Measurements from ENCODE around the gene TACC2. TPM values are rescaled to one million over a fixed set of nuclear protein-coding genes. Genes with fewer than 3 reads are reported as not detected.

Gene TACC2
- polyA plus RNA-seq, 5 donors = 15.5 to 32.4 (median 24.3) TPM

DNA sequence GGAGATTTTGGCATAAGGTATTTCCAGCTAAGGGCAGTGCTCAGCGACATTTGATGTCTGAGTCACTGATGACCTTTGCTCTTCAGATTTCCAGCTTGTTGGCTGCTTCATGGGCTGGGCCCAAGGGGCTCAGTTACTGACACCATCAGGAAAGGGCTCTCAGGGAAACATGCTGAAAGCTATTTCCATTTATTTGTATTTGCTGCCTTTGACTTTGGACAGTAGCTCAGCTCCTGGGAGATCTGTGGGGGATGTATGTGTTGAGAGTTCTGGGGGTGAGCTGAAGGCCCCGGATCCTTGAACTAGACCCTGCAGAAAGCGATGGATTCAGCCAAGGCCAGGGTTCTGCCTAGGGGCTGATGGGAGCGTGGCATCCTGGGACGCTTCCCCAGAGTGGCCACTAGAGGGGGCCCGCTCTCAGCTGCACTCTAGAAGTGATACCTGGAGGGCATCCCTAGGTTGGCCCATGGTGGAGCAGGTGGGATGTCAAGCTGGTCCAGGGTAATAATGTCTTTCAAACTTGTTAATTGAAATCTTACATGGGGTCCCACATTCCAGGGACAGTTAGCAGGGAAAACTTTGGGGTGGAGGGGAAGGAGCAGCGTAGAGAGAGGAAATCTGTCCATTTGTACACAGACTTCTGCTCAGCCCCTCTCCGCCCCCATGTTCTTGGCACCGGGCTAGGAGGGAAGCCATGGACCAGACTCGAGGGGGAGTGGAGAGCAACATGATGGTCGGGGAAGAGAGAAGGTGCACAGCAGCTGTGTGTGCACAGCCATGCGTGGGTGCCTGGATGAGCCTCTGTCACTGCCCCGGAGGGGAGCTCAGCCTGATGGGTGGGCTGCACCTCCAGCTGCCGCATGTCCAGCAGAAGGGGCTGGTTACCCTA lies 279.1 kb downstream of the TACC2 start:
- DNase-seq = no peak

GRCh38 chr10:122269059-122269687 lies 280.2 kb downstream of the TACC2 start:
- no peak for DNase-seq

- DNase-seq = no peak
Measured at GRCh38 chr10:122271076-122271475, 282.1 kb downstream of the TACC2 start, which contains the start of gene BTBD16. Gene BTBD16, plus strand, starts transcription at chr10:122271296. Its CDS starts 3,786 bp downstream, at chr10:122275082.

GRCh38 chr10:122273966-122274545 lies 285.1 kb downstream of the TACC2 start:
- no peak for DNase-seq

GRCh38 chr10:122276611-122277208 lies 287.7 kb downstream of the TACC2 start:
- no peak for DNase-seq

DNA sequence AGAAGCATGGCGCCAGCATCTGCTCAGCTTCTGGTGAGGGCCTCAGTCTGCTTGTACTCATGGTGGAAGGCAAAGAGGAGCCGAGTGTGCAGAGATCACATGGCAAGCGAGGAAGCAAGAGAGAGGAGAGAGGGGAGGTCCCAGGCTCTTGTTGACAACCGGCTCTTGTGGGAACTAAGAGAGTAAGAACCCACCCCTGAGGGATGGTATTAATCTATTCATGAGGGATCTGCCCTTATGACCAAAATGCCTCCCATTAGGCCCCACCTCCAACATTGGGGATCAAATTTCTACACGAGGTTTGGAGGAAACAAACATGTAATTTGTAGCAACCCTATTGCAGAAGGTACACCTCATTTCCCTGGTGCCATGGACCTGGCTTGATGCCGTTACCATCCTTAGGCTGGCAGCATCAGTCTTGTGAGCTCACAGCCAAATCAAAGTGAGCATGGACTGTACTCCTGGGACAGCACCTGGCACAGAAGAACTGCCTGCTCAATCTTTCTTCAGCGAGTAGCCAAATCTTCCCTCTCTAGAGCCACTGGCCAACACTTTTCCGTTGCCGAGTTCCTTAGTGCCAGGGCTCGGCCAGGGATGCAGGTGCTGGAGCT lies 288.7 kb downstream of the TACC2 start:
- DNase-seq = no peak

GRCh38 chr10:122279725-122280141 lies 290.8 kb downstream of the TACC2 start:
- DNase-seq = no peak

- DNase-seq = no peak
Measured at GRCh38 chr10:122280156-122280555, 291.2 kb downstream of the TACC2 start.

- DNase-seq = no peak
Measured at GRCh38 chr10:122281018-122281626, 292.2 kb downstream of the TACC2 start.

DNA sequence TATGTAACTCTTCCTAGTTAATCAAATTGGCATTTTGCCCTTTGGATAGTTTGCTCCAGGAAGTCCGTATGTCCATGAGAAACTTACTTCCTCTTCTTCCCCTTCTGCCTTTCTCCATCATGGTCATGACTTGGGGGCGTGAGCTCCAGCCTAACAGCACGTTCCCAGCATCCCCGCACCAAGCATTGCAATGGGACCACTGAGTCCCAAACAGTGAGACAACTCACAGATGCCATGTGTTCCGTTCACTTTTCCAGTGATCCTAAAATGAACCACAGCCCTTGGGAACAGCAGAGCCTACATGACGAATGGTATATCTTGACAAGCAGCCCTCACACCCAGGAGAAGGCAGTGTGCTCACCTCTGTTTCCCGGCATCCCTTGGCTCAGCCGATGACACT lies 292.8 kb downstream of the TACC2 start:
- DNase-seq = no peak

GRCh38 chr10:122282253-122282671 lies 293.3 kb downstream of the TACC2 start:
- no peak for DNase-seq

DNA sequence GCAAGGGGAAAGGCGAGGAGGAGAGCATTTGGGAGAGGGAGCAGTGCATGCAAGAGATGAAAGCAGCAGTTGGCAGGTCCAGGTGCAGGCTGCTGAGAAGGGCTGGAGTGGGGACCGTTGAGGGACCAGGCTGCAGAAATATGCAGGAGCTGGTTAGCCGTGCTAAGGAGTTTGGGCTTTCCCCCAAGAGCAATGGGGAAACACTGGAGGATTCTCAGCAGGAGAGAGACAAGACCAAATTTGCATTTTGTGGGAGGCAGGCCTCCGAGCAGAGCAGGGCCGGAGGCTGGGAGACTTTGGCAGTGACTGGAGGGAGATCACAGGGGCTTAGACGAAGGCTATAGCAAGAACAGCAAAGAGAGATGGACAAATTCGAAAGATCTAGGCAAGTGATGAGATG lies 293.9 kb downstream of the TACC2 start:
- DNase-seq = no peak

DNA sequence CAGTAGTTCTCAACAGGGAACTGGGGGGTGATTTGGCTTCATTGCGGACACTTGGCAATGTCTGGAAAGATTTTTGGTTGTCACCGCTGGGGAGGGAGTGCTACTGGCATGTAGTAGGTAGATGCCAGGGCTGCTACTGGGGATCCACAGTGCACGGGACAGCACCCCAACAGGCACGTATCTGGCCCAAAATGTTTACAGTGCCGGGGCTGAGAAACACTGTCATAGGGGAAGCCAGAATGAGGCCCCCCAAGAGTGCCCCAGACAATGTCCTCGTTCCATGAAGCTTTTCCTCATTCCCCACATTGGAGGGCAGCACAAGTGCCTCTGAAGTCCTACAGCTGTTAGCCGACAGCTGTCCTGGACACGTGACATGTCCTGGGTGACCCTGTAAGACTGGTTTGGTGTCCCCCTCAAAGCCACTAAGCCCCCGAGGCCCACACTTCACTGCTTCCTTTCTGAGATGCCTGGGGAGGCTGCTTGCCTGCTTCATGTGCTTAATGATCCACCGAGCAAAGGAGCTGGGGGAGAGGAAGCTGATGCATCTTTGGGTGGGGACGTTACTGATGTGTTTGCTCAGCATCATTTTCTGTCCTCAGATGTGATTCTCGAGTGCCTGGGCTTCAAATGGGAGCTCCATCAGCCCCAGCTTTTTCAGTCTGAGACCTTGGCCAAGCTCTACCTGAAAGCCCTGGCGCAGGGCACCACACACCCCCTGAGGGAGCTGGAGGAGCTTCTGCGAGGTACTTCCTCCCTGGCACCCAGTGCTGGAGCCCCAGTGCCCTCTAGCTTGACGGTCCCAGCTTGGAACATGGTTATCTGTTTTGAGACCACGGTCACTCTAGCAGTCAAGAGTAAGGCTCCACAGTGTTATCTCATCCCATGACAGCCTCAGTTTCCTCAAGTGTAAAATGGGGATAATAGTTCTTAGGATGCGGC lies 296.8 kb downstream of the TACC2 start:
- no peak for DNase-seq

GRCh38 chr10:122286867-122287266 lies 297.9 kb downstream of the TACC2 start:
- no peak for DNase-seq

- no peak for DNase-seq
Measured at GRCh38 chr10:122287570-122287969, 298.6 kb downstream of the TACC2 start.

DNA sequence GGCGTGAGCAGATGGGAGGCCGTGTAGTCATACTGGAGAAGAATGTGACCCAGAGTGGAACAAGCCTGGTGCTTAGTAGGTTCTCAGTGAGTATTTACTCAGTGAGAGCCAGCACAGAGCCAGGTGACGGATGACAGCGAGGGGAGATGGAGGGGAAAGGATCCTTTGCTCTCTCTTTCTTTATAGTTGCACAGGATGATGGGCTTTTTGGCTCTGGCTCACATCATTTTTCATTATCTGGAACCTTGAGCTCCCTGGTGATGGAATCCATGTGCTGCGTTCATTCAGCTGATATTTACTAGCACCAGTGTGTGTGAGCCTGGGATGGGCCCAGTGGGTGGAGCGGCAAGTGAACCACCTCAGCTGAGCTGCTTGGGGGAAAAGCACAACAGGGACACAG lies 299.3 kb downstream of the TACC2 start:
- no peak for DNase-seq

DNA sequence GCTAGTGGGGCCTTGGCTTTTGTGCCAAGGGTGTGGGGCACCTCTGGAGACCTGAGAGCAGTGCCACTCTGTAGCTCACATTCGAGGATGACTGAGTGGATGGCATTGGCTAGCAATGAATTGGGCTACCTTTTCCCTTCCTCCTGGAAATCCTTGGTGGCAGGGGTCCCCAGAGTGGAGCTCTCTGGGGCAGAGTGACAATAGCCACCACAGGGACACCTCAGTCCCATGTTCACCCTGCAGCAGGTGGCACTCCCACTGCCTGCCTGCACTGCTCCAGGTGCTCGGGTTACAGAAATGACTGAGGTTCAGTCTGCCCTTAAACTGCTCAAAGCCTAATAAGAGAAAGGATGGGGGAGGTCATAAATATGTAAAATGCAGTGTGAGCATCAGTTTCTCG lies 300.0 kb downstream of the TACC2 start:
- no peak for DNase-seq

GRCh38 chr10:122290334-122290733 lies 301.4 kb downstream of the TACC2 start:
- DNase-seq = no peak

- DNase-seq = no peak
Measured at GRCh38 chr10:122290833-122291532, 302.0 kb downstream of the TACC2 start.

- no peak for DNase-seq
Measured at GRCh38 chr10:122291739-122292138, 302.8 kb downstream of the TACC2 start.
